ENCODE results near the gene WRNIP1.

The WRNIP1 gene

DNA sequence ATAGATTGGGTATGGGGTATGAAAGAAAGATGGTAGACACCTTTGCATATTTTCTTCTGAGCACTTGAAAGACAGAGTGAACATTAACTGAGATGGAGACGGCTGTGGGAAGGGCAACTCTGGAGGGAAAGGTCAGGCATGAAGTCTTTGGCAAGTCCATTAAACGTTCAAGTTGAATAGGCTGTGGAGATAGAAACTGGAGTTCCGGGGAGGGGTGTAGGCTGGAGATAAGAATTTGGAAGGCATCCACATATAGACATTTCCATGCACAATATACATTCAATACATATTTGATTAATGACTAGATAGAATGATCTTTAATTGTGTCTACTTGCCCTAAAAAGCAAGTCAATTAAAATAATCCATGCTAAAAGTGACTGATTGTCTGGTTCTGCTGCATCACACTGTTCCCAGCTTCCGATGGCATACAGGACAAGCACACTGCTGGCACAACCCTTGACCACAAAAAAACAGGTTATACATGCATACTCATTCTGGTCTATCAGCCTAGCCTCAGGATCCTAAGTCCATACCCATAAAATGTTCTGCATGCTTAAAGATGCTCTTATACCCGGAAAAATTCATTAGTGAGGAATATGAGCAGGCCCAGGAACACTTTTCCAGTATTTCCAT, 12.6 kb upstream of the WRNIP1 start:
- ATAC-seq = no peak
- TF ChIP-seq GLIS3 (CRISPR knock-in tag; IDR thresholded peaks at IDR 0.05) = no peak
- no peak for TF ChIP-seq ZNF70 (CRISPR knock-in tag; IDR thresholded peaks at IDR 0.05)
- no peak for TF ChIP-seq CSDC2 (CRISPR knock-in tag; IDR thresholded peaks at IDR 0.05)
- no peak for TF ChIP-seq OSR1 (CRISPR knock-in tag; IDR thresholded peaks at IDR 0.05)
- TF ChIP-seq, protein P1, sequence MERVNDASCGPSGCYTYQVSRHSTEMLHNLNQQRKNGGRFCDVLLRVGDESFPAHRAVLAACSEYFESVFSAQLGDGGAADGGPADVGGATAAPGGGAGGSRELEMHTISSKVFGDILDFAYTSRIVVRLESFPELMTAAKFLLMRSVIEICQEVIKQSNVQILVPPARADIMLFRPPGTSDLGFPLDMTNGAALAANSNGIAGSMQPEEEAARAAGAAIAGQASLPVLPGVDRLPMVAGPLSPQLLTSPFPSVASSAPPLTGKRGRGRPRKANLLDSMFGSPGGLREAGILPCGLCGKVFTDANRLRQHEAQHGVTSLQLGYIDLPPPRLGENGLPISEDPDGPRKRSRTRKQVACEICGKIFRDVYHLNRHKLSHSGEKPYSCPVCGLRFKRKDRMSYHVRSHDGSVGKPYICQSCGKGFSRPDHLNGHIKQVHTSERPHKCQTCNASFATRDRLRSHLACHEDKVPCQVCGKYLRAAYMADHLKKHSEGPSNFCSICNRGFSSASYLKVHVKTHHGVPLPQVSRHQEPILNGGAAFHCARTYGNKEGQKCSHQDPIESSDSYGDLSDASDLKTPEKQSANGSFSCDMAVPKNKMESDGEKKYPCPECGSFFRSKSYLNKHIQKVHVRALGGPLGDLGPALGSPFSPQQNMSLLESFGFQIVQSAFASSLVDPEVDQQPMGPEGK (CRISPR knock-in tag; IDR thresholded peaks at IDR 0.05; ENCODE audit: borderline replicate concordance) = no peak
- TF ChIP-seq POU6F1 (CRISPR knock-in tag; IDR thresholded peaks at IDR 0.05; ENCODE audit: borderline replicate concordance, low read depth) = no peak
- TF ChIP-seq CREB5 (CRISPR knock-in tag; IDR thresholded peaks at IDR 0.05; ENCODE audit: low read depth) = no peak
- no peak for TF ChIP-seq ARNTL (CRISPR knock-in tag; IDR thresholded peaks at IDR 0.05; ENCODE audit: borderline replicate concordance, low read depth)

DNA sequence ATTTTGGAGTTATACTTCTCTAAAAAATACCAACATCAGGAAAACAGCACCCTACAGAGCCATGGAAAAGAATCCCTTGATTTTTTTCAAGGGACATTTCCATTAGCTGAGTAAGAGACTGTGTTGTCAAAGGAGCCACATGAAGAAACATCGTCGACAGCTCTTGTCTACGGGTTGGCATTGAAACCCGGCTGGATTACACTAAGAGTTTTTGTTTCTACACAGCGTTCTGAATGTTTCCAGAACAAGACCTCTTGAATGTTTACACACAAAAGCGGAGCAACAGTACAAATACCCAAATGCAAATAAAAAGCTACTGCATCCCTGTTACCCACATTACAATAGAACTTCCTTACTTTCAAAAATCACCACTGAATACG, 12.1 kb upstream of the WRNIP1 start:
- no peak for ATAC-seq
- TF ChIP-seq ZFP30 (CRISPR knock-in tag; IDR thresholded peaks at IDR 0.05) = no peak
- no peak for TF ChIP-seq ISL1 (CRISPR knock-in tag; IDR thresholded peaks at IDR 0.05)
- TF ChIP-seq TCF4 (CRISPR knock-in tag; IDR thresholded peaks at IDR 0.05; ENCODE audit: borderline replicate concordance) = no peak
- TF ChIP-seq, protein P2, sequence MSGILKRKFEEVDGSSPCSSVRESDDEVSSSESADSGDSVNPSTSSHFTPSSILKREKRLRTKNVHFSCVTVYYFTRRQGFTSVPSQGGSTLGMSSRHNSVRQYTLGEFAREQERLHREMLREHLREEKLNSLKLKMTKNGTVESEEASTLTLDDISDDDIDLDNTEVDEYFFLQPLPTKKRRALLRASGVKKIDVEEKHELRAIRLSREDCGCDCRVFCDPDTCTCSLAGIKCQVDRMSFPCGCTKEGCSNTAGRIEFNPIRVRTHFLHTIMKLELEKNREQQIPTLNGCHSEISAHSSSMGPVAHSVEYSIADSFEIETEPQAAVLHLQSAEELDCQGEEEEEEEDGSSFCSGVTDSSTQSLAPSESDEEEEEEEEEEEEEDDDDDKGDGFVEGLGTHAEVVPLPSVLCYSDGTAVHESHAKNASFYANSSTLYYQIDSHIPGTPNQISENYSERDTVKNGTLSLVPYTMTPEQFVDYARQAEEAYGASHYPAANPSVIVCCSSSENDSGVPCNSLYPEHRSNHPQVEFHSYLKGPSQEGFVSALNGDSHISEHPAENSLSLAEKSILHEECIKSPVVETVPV (CRISPR knock-in tag; IDR thresholded peaks at IDR 0.05) = no peak
- TF ChIP-seq, protein P1 (CRISPR knock-in tag; IDR thresholded peaks at IDR 0.05; ENCODE audit: borderline replicate concordance) = no peak

DNA sequence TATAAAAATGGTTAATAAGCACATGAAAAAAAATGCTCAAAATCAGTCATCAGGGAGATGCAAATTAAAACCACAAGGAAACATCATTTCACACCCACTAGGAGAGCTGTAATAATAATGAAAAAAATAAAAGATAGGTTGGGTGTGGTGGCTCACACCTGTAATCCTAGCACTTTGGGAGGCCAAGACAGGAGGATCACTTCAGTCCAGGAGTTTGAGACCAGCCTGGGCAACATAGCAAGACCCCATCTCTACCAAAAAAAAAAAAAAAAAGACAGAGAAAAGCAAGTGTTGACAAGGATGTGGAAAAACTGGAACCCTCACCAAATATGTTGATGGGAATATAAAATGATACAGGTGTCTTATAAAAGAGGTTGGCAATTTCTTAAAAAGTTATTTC, 11.4 kb upstream of the WRNIP1 start:
- TF ChIP-seq CREB5 (CRISPR knock-in tag; IDR thresholded peaks at IDR 0.05; ENCODE audit: low read depth) = no peak
- TF ChIP-seq PPARA (CRISPR knock-in tag; IDR thresholded peaks at IDR 0.05; ENCODE audit: borderline replicate concordance) = no peak
- TF ChIP-seq GLIS3 (CRISPR knock-in tag; IDR thresholded peaks at IDR 0.05) = no peak
- TF ChIP-seq ZFP30 (CRISPR knock-in tag; IDR thresholded peaks at IDR 0.05) = no peak
- TF ChIP-seq SNAI2 (CRISPR knock-in tag; IDR thresholded peaks at IDR 0.05) = no peak
- TF ChIP-seq, protein P1 (CRISPR knock-in tag; IDR thresholded peaks at IDR 0.05; ENCODE audit: borderline replicate concordance) = no peak
- no peak for TF ChIP-seq ZFP3 (CRISPR knock-in tag; IDR thresholded peaks at IDR 0.05)
- TF ChIP-seq POU6F1 (CRISPR knock-in tag; IDR thresholded peaks at IDR 0.05; ENCODE audit: borderline replicate concordance, low read depth) = no peak
- ATAC-seq = no peak
